AG04449 (cell line): ENCODE data around the gene MEST.

Source experiments
- CTCF ChIA-PET: fragments of 350-600 bp; formaldehyde crosslinking; extraction: SDS; loops from one replicate; lab custom pipeline; 2021; ENCODE audit warnings: antibody characterized with exemption; lab: Yijun Ruan, JAX
- POLR2A ChIA-PET: fragments of 400-600, 350-600 bp; formaldehyde crosslinking; extraction: SDS; loops from one replicate; lab custom pipeline; 2020; ENCODE audit warnings: antibody characterized with exemption, inconsistent platforms; lab: Yijun Ruan, JAX
- DNase-seq: peaks from one replicate; pipeline ENCODE4 v3.0.0-alpha.2; 2010; ENCODE audit warnings: low read depth, low spot score
- H3K4me3 ChIP-seq: 2 replicates; pipeline ENCODE4 v1.5.1; 2011; ENCODE audit warnings: low read depth, mild to moderate bottlenecking, control low read depth, low read length
- CTCF ChIP-seq: IDR thresholded peaks from one replicate; pipeline ENCODE4 v1.5.1; 2011; ENCODE audit warnings: mild to moderate bottlenecking, moderate library complexity, low read length, control low read depth, inconsistent platforms; ENCODE audit not compliant: insufficient read depth; ENCODE audit errors: missing control alignments

MEST gene

GRCh38 chr7:130452951-130453350, 38.9 kb upstream of the MEST start:
- no peak for TF ChIP-seq CTCF
- DNase-seq, result no peak
- ChIA-PET CTCF (interaction anchor here (0.7 to 1.2 kb wide), 3 partner anchors 12 to 355 kb away, joined by 3 read pairs; partner anchors contain the start of gene CEP41), POLR2A (no interaction called here)
- H3K4me3 ChIP-seq, result no peak overlapping the region

GRCh38 chr7:130454959-130455358, 36.9 kb upstream of the MEST start:
- ChIA-PET CTCF (no interaction called here), POLR2A (no interaction called here)
- TF ChIP-seq CTCF, result no peak
- no peak for DNase-seq
- H3K4me3 ChIP-seq, result no peak overlapping the region

- no peak for DNase-seq
These were observed 33.6 kb upstream of the MEST start for GRCh38 chr7:130458257-130458656.

GRCh38 chr7:130461272-130461671, 30.6 kb upstream of the MEST start:
- TF ChIP-seq CTCF, result no peak
- DNase-seq, result peak; percentile 40
- POLR2A ChIA-PET, result no interaction called here
- no peak overlapping the region for H3K4me3 ChIP-seq
- CTCF ChIA-PET, result interaction anchor here (1.0 kb wide), 1 partner anchor 19 kb away, joined by 3 read pairs; no protein-coding TSS in a partner anchor

More at GRCh38 chr7:130458257-130458656, 33.6 kb upstream of the MEST start:
- H3K4me3 ChIP-seq, result no peak overlapping the region
- ChIA-PET POLR2A (no interaction called here), CTCF (no interaction called here)
- TF ChIP-seq CTCF, result no peak

GRCh38 chr7:130463553-130464434, 28.1 kb upstream of the MEST start:
- POLR2A ChIA-PET, result no interaction called here
- no peak for DNase-seq
- no peak overlapping the region for H3K4me3 ChIP-seq
- CTCF ChIA-PET, result interaction anchor here (0.9 to 1.6 kb wide), 2 partner anchors 10 to 26 kb away, joined by 3 to 6 read pairs; no protein-coding TSS in a partner anchor
- no peak for TF ChIP-seq CTCF

- no peak for TF ChIP-seq CTCF
- POLR2A ChIA-PET, result no interaction called here
- no peak for DNase-seq
- CTCF ChIA-PET, result no interaction called here
- H3K4me3 ChIP-seq, result no peak overlapping the region
These were observed 23.3 kb upstream of the MEST start for GRCh38 chr7:130468612-130469011.
